ENCODE data around the gene TMEM120B.

TMEM120B gene

DNA sequence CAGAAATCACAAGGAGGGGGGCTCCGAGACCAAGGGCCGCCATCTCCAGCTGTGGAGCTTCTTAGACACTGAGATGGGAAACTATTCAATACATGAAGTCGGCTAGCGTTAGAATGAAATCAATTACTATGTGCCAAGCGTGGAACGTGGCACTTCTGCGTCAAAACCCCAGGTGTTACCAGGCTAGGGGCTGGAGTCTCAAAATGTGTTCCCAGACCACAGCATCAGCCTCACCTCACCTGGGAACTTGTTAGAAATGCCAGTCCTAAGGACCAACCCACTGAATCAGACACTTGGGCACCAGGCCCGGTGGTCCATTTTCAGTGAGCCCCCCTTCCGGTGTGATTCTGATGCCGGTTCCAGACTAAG, 86.2 kb downstream of the TMEM120B start:
- Histone ChIP-seq H3K27me3 (ENCODE audit: low read depth) (no peaks in the 10 kb centered on the region), H3K4me1 (peaks cover 43% of the 10 kb centered on the region), H3K4me3 (peak overlapping the region; percentile 74), H3K36me3 (replicated peaks) (peaks cover 53% of the 10 kb centered on the region), H3K9me3 (no peaks in the 10 kb centered on the region)
- in situ Hi-C loops (cut with MboI; ENCODE audit: low sequenced_read_pairs) = loop anchor here (5.0 kb wide), 1 partner anchor 89 kb away; the partner anchor contains the start of gene PSMD9
- DNase-seq (ENCODE audit: low spot score in 2 of 2) = no peak

DNA sequence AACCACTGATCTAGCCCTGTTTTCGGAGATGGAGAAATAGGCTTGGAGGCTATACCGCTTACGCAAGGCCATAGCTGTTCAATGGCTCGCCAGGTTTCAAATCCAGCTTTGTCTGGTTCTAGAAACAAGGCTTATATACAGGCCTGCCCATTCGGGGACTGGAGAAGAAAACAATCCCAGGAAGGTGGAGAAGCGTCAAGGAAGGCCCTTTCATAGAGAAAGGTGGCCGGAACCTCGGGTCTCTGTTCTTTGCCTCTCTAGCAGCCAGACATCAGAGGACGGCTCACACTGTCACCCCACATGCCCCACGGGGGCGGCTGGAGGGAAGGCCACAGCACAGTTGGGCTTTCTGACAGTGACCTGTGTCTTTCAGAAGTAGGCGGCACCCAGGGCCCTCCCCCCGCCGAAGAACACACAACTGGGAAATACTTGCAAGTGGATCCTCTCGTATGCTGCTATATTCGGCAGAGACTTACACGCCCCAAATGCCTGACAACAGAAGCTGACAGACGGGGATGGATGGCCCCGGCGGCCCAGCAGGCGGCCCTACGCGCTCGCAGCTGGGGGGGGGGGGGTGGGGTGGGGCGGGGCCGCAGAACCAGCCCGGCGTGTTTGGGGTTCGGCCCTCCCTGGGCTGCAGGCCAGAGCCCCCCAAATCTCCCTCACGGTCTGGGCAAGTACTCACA, 86.7 kb downstream of the TMEM120B start:
- DNase-seq (ENCODE audit: low spot score in 2 of 2) = peak; percentile 81 to 83
- in situ Hi-C loops (cut with MboI; ENCODE audit: low sequenced_read_pairs) = loop anchor here (5.0 kb wide), 1 partner anchor 88 kb away; the partner anchor contains the start of gene PSMD9
- H3K36me3 ChIP-seq (replicated peaks) = peaks cover 53% of the 10 kb centered on the region
- H3K4me1 ChIP-seq = peaks cover 43% of the 10 kb centered on the region
- H3K9me3 ChIP-seq = no peaks in the 10 kb centered on the region
- H3K4me3 ChIP-seq = peak overlapping the region; percentile 74
- H3K27me3 ChIP-seq (ENCODE audit: low read depth) = no peaks in the 10 kb centered on the region

DNA sequence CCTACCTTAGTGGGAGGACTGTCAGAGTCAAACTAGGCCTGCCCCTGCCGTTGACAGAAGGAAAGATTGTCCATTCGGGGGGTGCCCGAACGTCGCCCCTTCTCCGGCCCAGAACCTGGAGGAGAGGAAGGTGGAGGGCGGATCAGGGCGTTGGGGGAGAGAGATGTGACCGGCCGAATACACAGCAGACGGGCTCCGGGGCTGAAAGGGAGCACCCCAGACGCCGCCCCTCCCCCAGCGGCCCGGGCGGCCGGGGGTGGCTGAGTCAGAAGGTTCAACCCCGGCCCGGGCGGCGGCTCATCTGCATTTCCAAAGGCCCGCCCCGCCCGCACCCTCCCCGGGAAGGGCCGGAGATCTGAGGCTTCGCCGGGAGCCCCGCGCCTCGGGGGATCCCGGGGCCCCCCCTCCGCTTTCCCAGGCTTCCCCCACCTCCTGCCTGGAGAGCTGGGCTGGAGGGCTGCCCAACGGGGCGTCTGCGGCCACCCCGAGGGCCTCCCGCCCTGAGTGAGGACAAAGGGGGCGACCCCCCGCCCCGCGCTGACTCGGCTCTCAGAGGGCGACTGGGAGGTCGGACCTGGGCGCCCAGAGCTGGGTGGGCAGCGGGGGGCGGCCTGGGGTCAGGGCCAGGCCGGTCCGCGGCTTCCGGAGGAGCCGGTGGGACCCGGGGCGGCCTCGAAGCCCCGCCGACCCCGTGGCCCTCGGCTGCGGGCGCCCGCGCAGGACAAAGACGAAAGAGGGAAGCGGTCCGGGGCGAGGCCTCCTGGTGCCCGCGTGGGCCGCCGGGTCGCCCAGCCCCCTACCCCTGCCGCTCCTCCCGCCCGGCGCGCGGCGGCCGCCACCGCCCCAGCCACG, 87.5 kb downstream of the TMEM120B start:
- no peaks in the 10 kb centered on the region for H3K9me3 ChIP-seq
- DNase-seq (ENCODE audit: low spot score in 2 of 2) = peak; percentile 74 to 87
- in situ Hi-C loops (cut with MboI; ENCODE audit: low sequenced_read_pairs) = loop anchor here (5.0 kb wide), 1 partner anchor 87 kb away; the partner anchor contains the start of gene PSMD9
- H3K4me3 ChIP-seq = peak overlapping the region; percentile 74
- peaks cover 52% of the 10 kb centered on the region for H3K36me3 ChIP-seq (replicated peaks)
- H3K27me3 ChIP-seq (ENCODE audit: low read depth) = no peaks in the 10 kb centered on the region
- H3K4me1 ChIP-seq = peaks cover 35% of the 10 kb centered on the region

DNA sequence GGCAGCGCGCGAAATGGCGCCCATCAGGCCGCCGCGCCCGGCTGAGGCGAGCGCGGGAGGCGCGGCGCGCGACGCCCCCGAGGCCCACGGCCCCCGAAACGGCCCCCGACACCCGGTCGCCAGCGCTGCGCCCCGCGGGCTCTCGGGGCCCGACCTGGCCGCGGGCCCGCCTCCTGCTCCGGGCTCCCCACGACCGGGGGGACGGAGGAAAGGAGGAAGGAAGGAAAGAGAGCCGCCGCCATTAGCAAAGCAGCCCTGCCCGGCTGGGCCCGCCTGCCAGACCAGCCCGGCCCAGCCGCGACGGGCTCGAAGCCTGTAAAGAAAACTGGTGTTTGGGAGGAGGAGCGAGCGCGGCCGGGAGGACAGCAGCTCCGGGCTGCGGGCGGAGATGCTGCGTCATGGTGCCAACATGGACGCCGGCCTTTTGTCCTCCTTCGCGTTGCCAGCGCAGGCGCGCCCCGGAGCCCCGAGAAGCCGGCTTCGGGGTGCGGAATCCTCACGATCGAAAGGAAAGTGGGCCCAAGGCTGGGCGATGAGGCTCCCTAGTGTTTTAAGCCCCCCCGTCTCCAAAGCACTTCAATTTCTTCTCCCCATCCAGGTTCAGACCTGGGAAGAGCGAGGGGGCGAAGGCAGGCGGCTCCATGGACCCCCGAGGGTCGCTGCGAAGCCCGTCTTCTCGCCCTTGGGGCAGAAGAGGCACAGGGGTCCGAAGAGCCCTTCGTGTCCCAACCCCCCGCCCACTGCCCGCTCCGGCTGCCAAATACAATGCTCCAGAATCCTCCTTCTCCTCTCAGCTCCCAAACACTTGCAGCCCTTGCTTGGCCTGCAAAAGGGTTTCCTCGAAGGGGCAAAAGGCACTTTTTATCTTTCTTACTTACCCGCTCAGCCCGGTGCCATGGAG, 88.4 kb downstream of the TMEM120B start:
- H3K9me3 ChIP-seq = no peaks in the 10 kb centered on the region
- peak overlapping the region; percentile 66 for H3K4me3 ChIP-seq
- peaks cover 43% of the 10 kb centered on the region for H3K36me3 ChIP-seq (replicated peaks)
- DNase-seq (ENCODE audit: low spot score in 2 of 2) = peak; percentile 44 to 76
- no peaks in the 10 kb centered on the region for H3K27me3 ChIP-seq (ENCODE audit: low read depth)
- in situ Hi-C loops (cut with MboI; ENCODE audit: low sequenced_read_pairs) = no loop called here
- peaks cover 33% of the 10 kb centered on the region for H3K4me1 ChIP-seq

DNA sequence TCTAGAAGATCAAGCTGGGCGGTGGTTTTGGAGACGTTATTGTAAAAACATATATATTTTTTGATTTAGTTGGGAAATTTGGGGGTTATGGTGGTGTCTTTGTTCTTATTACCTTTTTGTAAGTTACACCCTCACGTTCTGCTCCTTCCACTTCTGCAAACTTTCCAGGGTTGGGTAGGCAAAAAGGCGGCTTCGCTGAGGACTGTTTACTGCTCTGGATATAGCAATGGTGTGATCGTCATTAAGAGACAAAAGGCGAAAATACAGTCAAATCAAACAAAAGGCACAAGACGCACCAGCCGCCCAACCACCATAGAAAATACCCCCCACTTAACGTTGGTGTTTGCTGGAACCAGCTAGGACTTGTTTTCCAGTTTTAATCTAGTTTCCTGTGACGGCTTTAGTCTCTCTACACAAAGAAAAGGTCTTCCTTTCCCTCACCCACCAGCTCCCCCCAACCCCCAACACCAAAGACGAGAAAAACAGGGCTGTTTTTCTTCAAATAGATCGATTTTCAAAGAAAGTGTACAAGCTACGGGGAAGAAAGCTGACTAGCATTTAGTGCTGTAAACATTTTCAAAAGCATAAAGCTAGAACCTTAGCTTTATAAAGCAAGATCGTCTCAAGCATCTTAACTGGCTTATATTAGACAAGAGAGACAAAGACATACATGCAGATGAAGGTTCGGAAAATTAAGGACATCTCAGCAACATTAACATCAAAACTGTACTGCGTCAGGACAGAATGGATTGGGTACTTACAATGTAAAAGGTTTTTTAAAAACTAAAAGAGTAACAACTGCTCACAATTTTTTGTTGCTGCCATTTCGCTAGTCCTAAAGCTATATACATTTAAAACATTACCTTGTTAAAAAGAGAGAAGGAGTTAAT, 89.3 kb downstream of the TMEM120B start:
- DNase-seq (ENCODE audit: low spot score in 2 of 2) = peak; percentile 77 to 89
- H3K4me3 ChIP-seq = peak overlapping the region; percentile 66
- peaks cover 34% of the 10 kb centered on the region for H3K36me3 ChIP-seq (replicated peaks)
- in situ Hi-C loops (cut with MboI; ENCODE audit: low sequenced_read_pairs) = no loop called here
- no peaks in the 10 kb centered on the region for H3K27me3 ChIP-seq (ENCODE audit: low read depth)
- no peaks in the 10 kb centered on the region for H3K9me3 ChIP-seq
- H3K4me1 ChIP-seq = peaks cover 28% of the 10 kb centered on the region

DNA sequence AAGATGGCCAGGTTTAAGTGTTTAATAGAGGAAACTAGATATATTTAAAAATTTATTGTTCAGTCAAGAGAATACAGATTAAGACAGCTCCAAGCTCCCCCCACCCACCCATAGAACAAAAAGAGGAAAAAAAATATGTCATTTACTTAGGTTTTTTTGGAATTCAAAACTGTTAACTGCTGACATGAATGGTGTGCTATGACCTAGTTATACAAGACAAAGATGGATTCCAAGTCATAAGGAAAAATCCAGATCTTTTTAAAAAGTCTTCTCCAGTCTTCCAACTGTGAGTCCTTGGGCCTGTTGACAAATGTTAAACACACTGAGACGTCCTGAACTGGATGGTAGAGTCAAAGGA, 89.9 kb downstream of the TMEM120B start:
- DNase-seq (ENCODE audit: low spot score in 2 of 2) = no peak
- Histone ChIP-seq H3K4me1 (peaks cover 23% of the 10 kb centered on the region), H3K27me3 (ENCODE audit: low read depth) (no peaks in the 10 kb centered on the region), H3K9me3 (no peaks in the 10 kb centered on the region), H3K36me3 (replicated peaks) (peaks cover 29% of the 10 kb centered on the region), H3K4me3 (peak overlapping the region; percentile 66)
- in situ Hi-C loops (cut with MboI; ENCODE audit: low sequenced_read_pairs) = no loop called here

DNA sequence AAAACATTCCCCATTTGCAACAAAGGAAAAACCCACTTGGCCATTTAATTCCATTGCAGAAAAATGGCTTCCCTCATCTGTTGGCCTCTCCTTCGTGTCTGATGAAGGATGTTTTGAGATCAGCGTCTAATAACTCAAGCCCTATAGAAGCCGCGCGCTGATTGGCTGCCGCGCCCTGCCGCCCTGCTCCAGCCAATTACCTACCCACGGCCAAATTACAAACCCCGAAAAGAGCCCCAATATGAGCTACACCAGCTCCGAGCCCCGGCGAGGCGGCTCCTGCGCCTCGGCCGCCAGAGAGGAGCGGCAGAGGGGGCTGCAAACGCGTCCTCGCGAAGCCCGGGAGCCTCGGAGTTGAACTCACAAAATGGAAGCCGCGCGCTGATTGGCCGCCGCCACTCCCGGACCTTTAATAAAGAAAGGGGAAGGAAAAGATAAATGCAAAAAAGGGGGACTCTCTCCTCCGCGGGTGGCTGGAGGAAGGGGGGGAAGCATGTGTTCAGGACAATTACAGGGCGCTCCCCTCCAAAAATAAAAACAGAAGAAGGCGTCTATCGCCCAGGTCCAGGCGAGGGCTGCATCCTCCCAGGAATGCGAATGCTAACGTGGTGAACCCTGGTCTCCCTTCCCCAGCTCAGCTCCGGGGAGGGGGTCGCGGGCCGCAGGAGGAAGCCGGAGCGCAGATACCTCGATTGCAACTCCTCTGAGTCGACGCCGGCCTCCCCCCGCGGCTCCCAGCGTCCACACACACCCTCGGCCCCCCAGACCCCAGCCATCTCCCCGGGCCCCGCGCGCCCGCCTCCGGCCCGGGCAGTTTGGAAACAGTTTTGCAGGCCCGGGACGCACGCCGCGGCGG, 90.5 kb downstream of the TMEM120B start:
- in situ Hi-C loops (cut with MboI; ENCODE audit: low sequenced_read_pairs) = no loop called here
- H3K4me3 ChIP-seq = peak overlapping the region; percentile 66
- H3K9me3 ChIP-seq = no peaks in the 10 kb centered on the region
- DNase-seq (ENCODE audit: low spot score in 2 of 2) = peak; percentile 91 to 96
- H3K36me3 ChIP-seq (replicated peaks) = peaks cover 26% of the 10 kb centered on the region
- no peaks in the 10 kb centered on the region for H3K27me3 ChIP-seq (ENCODE audit: low read depth)
- H3K4me1 ChIP-seq = peaks cover 18% of the 10 kb centered on the region

DNA sequence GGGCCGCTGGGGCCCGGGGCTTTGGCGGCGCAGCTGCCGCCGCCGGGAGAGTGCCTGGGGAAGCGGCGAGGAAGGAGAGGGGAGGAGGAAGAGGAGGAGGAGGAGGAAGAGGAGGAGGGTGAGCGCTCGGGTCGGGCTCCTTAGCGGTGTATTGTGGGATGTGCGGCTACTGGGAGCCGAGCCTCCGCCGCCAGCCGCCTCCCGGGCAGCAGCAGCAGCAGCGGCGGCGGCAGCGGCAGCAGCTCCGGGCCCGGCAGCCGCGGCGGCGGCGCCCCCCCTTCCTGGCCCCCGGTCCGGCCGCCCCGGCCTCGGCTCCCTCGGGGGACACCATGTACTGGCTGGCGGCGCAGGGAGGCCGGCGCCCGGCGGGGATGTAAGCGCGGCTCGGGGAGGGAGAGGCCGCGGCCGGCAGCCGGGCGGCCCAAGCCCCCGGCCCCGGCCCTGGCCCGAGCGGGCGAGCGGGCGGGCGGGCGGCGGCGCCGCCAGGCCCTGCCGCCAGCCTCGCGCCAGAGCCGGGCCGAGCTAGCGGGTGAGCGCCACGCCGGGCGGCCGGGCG, 91.4 kb downstream of the TMEM120B start, which contains the start of gene SETD1B:
SETD1B (plus strand) TSS at position 149 of the 556 bp plus-strand sequence. CDS start 729 bp downstream, outside the sequence.
- Histone ChIP-seq H3K27me3 (ENCODE audit: low read depth) (no peaks in the 10 kb centered on the region), H3K4me3 (peak within 1 kb of the TSS; percentile 66), H3K36me3 (replicated peaks) (peaks cover 28% of the 10 kb centered on the region), H3K4me1 (peaks cover 10% of the 10 kb centered on the region), H3K9me3 (no peaks in the 10 kb centered on the region)
- in situ Hi-C loops (cut with MboI; ENCODE audit: low sequenced_read_pairs) = no loop called here
- peak; percentile 67 to 73 for DNase-seq (ENCODE audit: low spot score in 2 of 2)

DNA sequence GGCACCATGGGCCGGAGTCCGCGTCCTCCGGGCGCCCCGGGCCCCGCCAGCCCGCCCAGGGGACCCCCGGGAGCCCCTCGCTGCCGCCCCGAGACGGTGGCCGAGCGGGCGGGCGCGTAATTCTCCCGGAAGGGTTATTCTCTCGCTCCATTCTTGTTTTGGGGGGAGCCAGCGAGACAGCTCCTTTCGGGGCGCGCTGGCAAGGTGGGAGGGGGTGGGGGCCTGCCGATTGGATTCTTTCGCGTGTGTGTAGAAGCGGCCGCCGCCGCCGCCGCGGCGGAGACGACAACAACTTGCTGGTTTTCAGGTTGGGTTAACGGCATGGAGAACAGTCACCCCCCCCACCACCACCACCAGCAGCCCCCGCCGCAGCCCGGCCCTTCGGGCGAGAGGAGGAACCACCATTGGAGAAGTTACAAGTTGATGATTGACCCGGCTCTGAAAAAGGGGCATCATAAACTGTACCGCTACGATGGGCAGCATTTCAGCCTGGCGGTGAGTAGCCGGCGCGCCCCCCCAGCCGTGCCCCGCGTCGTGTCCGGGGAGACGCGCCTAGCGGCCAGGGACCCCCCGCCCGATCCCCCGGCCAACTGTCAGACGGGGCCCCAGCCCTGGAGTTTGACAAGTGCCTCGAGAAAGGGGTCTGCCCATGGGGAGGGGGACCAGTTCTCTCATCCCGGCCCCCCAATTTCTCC, 92.0 kb downstream of the TMEM120B start:
- no peaks in the 10 kb centered on the region for H3K9me3 ChIP-seq
- DNase-seq (ENCODE audit: low spot score in 2 of 2) = peak; percentile 29 to 50
- peaks cover 5% of the 10 kb centered on the region for H3K4me1 ChIP-seq
- H3K4me3 ChIP-seq = peak overlapping the region; percentile 65
- no peaks in the 10 kb centered on the region for H3K27me3 ChIP-seq (ENCODE audit: low read depth)
- in situ Hi-C loops (cut with MboI; ENCODE audit: low sequenced_read_pairs) = no loop called here
- peaks cover 30% of the 10 kb centered on the region for H3K36me3 ChIP-seq (replicated peaks)

DNA sequence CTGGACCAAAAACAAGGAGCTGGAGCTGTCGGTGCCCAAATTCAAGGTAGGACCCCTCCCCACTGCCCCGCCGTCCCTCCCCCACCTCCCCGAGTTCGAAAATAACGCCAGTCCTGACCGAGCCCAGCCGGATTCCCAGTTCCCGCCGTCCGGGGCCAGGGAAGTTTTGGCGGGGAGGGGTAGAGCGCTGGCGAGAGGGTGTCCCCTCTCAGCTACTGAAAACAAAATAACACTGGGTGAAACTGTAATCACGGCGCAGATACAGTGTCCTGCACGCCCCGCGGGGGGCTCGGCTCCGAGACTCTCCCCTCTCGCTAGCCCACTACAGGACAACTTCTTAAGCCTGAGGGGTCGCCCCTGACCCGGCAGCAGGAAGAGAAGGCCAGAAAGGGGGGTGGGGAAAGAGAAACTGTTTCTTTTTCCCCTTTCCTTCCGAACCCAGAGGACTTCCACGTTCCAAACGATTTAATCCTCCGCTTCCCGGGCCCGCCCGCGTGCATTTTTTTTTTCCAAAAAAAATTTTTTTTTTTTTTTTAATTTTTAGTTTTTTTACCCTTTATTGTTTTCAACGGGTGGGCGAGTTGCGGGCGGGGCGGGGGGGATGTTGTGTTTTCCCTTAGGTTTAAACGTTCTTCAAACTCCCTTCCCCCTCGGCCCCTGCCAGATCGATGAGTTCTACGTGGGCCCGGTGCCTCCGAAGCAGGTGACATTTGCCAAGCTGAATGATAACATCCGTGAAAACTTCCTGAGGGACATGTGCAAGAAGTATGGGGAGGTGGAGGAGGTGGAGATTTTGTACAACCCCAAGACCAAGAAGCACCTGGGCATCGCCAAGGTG, 92.8 kb downstream of the TMEM120B start:
- peak overlapping the region; percentile 65 for H3K4me3 ChIP-seq
- no peaks in the 10 kb centered on the region for H3K27me3 ChIP-seq (ENCODE audit: low read depth)
- peaks cover 5% of the 10 kb centered on the region for H3K4me1 ChIP-seq
- peaks cover 35% of the 10 kb centered on the region for H3K36me3 ChIP-seq (replicated peaks)
- no peaks in the 10 kb centered on the region for H3K9me3 ChIP-seq
- in situ Hi-C loops (cut with MboI; ENCODE audit: low sequenced_read_pairs) = no loop called here
- DNase-seq (ENCODE audit: low spot score in 2 of 2) = peak; percentile 29 to 58
